HG03571 (cell line): ENCODE results near the gene ZNF714.
A peak's percentile ranks its signal among the peaks of the same experiment; 100 is the strongest.
"Not testable (repeated sequence)": the region's sequence is repeated elsewhere in the genome, so short reads cannot be mapped to it uniquely, and the experiment has no call there.

Experiments
- ATAC-seq: cut with Tn5 transposase; IDR thresholded peaks from one replicate; pipeline ENCODE4 v1.9.1; 2021; ENCODE audit not compliant: unreplicated experiment

ZNF714 gene

GRCh38 chr19:21130097-21130775 is 48.2 kb downstream of the ZNF714 start:
- no peak for ATAC-seq

GRCh38 chr19:21133633-21134032 is 51.6 kb downstream of the ZNF714 start:
- ATAC-seq = no peak

GRCh38 chr19:21134934-21135366 is 52.9 kb downstream of the ZNF714 start:
- no peak for ATAC-seq

GRCh38 chr19:21135433-21135832 is 53.4 kb downstream of the ZNF714 start:
- ATAC-seq = no peak

GRCh38 chr19:21138130-21138529 is 56.1 kb downstream of the ZNF714 start:
- ATAC-seq = no peak

- not testable (repeated sequence) for ATAC-seq
Measured at GRCh38 chr19:21141006-21141405, 59.0 kb downstream of the ZNF714 start.

GRCh38 chr19:21141787-21142464 is 59.9 kb downstream of the ZNF714 start, which contains the start of gene ZNF431:
ZNF431 (plus strand) TSS chr19:21142040; CDS start chr19:21142184, 144 bp downstream.
- peak; percentile 93 for ATAC-seq

GRCh38 chr19:21143428-21143827 is 61.4 kb downstream of the ZNF714 start:
- ATAC-seq = no peak

GRCh38 chr19:21143854-21144253 is 61.9 kb downstream of the ZNF714 start:
- no peak for ATAC-seq

GRCh38 chr19:21147540-21147939 is 65.5 kb downstream of the ZNF714 start:
- ATAC-seq = no peak

- no peak for ATAC-seq
Measured at GRCh38 chr19:21148681-21149080, 66.7 kb downstream of the ZNF714 start.

GRCh38 chr19:21149877-21150276 is 67.9 kb downstream of the ZNF714 start:
- no peak for ATAC-seq

GRCh38 chr19:21151460-21151859 is 69.5 kb downstream of the ZNF714 start:
- no peak for ATAC-seq

- ATAC-seq = no peak
Measured at GRCh38 chr19:21158523-21159135, 76.6 kb downstream of the ZNF714 start.

GRCh38 chr19:21164541-21164940 is 82.5 kb downstream of the ZNF714 start:
- no peak for ATAC-seq

GRCh38 chr19:21166436-21166835 is 84.4 kb downstream of the ZNF714 start:
- ATAC-seq = no peak
